Duodenal mucosa (tissue), 2 donors: ENCODE results near the gene CARD14.
"Not testable (repeated sequence)": the region's sequence is repeated elsewhere in the genome, so short reads cannot be mapped to it uniquely, and the experiment has no call there.

Source experiments
- H3K27ac ChIP-seq: one replicate; pipeline ENCODE4 v1.7.0; 2013; ENCODE audit warnings: low read depth, low read length
- H3K27me3 ChIP-seq, 2 donors: one replicate each; pipeline ENCODE4 v1.7.0; 2013; ENCODE audit warnings: low read length in 2 of 2, control low read depth in 1 of 2; ENCODE audit not compliant: insufficient read depth in 2 of 2, control insufficient read depth in 1 of 2
- H3K36me3 ChIP-seq, 2 donors: one replicate each; pipeline ENCODE4 v1.7.0; 2013; ENCODE audit warnings: low read length in 2 of 2, control low read depth in 1 of 2; ENCODE audit not compliant: insufficient read depth in 2 of 2, control insufficient read depth in 1 of 2
- H3K4me1 ChIP-seq, 2 donors: one replicate each; pipeline ENCODE4 v1.7.0; 2013; ENCODE audit warnings: low read length in 2 of 2, control low read depth in 1 of 2; ENCODE audit not compliant: insufficient read depth in 2 of 2, control insufficient read depth in 1 of 2
- H3K4me3 ChIP-seq, 2 donors: one replicate each; pipeline ENCODE4 v1.7.0; 2013; ENCODE audit warnings: low read length in 2 of 2, low read depth in 1 of 2
- H3K9ac ChIP-seq, 2 donors: one replicate each; pipeline ENCODE4 v1.7.0; 2013; ENCODE audit warnings: low read length in 2 of 2, low read depth in 1 of 2
- H3K9me3 ChIP-seq, 2 donors: one replicate each; pipeline ENCODE4 v1.7.0; 2013; ENCODE audit warnings: low read length in 2 of 2, control low read depth in 1 of 2; ENCODE audit not compliant: control insufficient read depth in 1 of 2

CARD14 gene

GRCh38 chr17:80228477-80228876 is 58.6 kb downstream of the CARD14 start:
- Histone ChIP-seq H3K4me3 (no peak overlapping the region), H3K9ac (no peak overlapping the region), H3K36me3 (peaks cover 0 to 3% of the 10 kb centered on the region in 2 donors), H3K4me1 (no peaks in the 10 kb centered on the region), H3K27me3 (no peaks in the 10 kb centered on the region), H3K9me3 (peaks cover 6 to 8% of the 10 kb centered on the region in 2 donors), H3K27ac (no peak overlapping the region)

DNA sequence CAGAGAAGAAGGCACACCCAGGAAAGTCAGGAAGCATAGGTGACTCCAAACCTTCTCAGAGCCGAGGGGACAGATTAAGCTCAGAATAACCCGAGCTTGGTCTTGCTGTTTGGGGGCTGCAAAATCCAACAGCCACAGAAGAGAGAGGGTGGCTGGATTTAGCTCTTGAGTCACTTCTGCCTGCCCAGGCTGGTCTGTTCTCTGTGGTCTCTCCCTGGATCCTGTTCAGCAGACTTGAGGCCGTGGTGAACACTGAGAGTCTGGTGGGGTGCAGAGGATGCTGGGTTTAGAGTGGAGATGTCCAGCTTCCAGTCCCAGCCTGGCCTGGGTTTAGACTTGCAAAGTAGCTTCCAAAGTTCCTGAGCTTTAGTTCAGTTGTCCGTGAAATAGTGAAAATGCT is 59.2 kb downstream of the CARD14 start:
- no peaks in the 10 kb centered on the region for H3K27me3 ChIP-seq
- peaks cover 0 to 3% of the 10 kb centered on the region in 2 donors for H3K36me3 ChIP-seq
- H3K4me3 ChIP-seq = no peak overlapping the region
- H3K4me1 ChIP-seq = no peaks in the 10 kb centered on the region
- no peak overlapping the region for H3K27ac ChIP-seq
- H3K9me3 ChIP-seq = peaks cover 6 to 10% of the 10 kb centered on the region in 2 donors
- no peak overlapping the region for H3K9ac ChIP-seq

GRCh38 chr17:80232438-80232837 is 62.6 kb downstream of the CARD14 start:
- H3K36me3 ChIP-seq = peaks cover 2 to 14% of the 10 kb centered on the region in 2 donors

GRCh38 chr17:80233202-80233601 is 63.4 kb downstream of the CARD14 start:
- Histone ChIP-seq H3K36me3 (peaks cover 5 to 19% of the 10 kb centered on the region in 2 donors), H3K4me1 (no peaks in the 10 kb centered on the region), H3K9me3 (peaks cover 6 to 10% of the 10 kb centered on the region in 2 donors), H3K9ac (no peak overlapping the region), H3K27ac (no peak overlapping the region), H3K27me3 (no peaks in the 10 kb centered on the region), H3K4me3 (no peak overlapping the region)

More at GRCh38 chr17:80232438-80232837, 62.6 kb downstream of the CARD14 start:
- H3K9me3 ChIP-seq = peaks cover 6 to 10% of the 10 kb centered on the region in 2 donors
- H3K27me3 ChIP-seq = no peaks in the 10 kb centered on the region
- H3K4me3 ChIP-seq = no peak overlapping the region
- no peak overlapping the region for H3K9ac ChIP-seq
- no peaks in the 10 kb centered on the region for H3K4me1 ChIP-seq
- no peak overlapping the region for H3K27ac ChIP-seq

- Histone ChIP-seq H3K9me3 (peaks cover 6 to 7% of the 10 kb centered on the region in 2 donors), H3K9ac (no peak overlapping the region), H3K27me3 (no peaks in the 10 kb centered on the region), H3K4me3 (no peak overlapping the region), H3K36me3 (peaks cover 5 to 16% of the 10 kb centered on the region in 2 donors), H3K27ac (no peak overlapping the region), H3K4me1 (no peaks in the 10 kb centered on the region)
These were observed 67.1 kb downstream of the CARD14 start for GRCh38 chr17:80236911-80237310.

DNA sequence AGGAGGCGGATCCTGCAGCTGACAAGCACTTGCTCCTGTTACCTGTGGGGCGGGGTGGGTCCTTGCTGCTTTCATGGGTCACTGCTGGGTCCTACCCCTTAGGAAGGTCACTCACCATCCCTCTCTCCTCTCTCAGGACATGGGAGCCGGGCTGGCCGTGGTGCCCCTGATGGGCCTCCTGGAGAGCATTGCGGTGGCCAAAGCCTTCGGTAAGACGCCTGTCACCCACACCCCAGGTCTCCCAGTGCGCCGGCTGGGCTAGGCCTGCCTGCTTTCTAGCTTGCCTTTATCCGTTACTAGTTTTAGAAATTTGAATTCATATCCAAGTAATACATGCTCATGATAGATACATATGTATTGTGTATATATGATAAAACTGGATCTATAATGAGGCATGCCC is 67.6 kb downstream of the CARD14 start:
- no peak overlapping the region for H3K27ac ChIP-seq
- H3K9me3 ChIP-seq = peaks cover 5 to 6% of the 10 kb centered on the region in 2 donors
- H3K9ac ChIP-seq = no peak overlapping the region
- H3K27me3 ChIP-seq = no peaks in the 10 kb centered on the region
- H3K4me3 ChIP-seq = no peak overlapping the region
- no peaks in the 10 kb centered on the region for H3K4me1 ChIP-seq
- H3K36me3 ChIP-seq = peaks cover 5 to 16% of the 10 kb centered on the region in 2 donors

GRCh38 chr17:80242505-80242904 is 72.7 kb downstream of the CARD14 start:
- no peak overlapping the region for H3K9ac ChIP-seq
- H3K36me3 ChIP-seq = peaks cover 8 to 19% of the 10 kb centered on the region in 2 donors
- H3K9me3 ChIP-seq = no peaks in the 10 kb centered on the region
- H3K4me3 ChIP-seq = no peak overlapping the region
- H3K4me1 ChIP-seq = no peaks in the 10 kb centered on the region
- no peak overlapping the region for H3K27ac ChIP-seq
- H3K27me3 ChIP-seq = no peaks in the 10 kb centered on the region

GRCh38 chr17:80243526-80244433 is 74.0 kb downstream of the CARD14 start:
- Histone ChIP-seq H3K36me3 (peaks cover 5 to 14% of the 10 kb centered on the region in 2 donors), H3K27me3 (no peaks in the 10 kb centered on the region), H3K9me3 (no peaks in the 10 kb centered on the region), H3K27ac (no peak overlapping the region), H3K4me1 (no peaks in the 10 kb centered on the region), H3K9ac (no peak overlapping the region), H3K4me3 (no peak overlapping the region)

- H3K9ac ChIP-seq, H3K4me3 ChIP-seq, H3K27me3 ChIP-seq, H3K4me1 ChIP-seq, H3K9me3 ChIP-seq, H3K27ac ChIP-seq: not testable (repeated sequence)
- H3K36me3 ChIP-seq = peaks cover 5 to 14% of the 10 kb centered on the region in 2 donors
These were observed 74.6 kb downstream of the CARD14 start for GRCh38 chr17:80244448-80244847.

GRCh38 chr17:80244871-80245509 is 75.2 kb downstream of the CARD14 start:
- no peaks in the 10 kb centered on the region for H3K4me1 ChIP-seq
- peaks cover 5 to 14% of the 10 kb centered on the region in 2 donors for H3K36me3 ChIP-seq
- H3K27me3 ChIP-seq = no peaks in the 10 kb centered on the region

More at GRCh38 chr17:80244871-80245509, 75.2 kb downstream of the CARD14 start:
- Histone ChIP-seq H3K9ac (no peak overlapping the region), H3K9me3 (no peaks in the 10 kb centered on the region), H3K4me3 (no peak overlapping the region), H3K27ac (no peak overlapping the region)
